T-helper 1 cell treated with Interleukin-12 subunit alpha and Interleukin-12 subunit beta and Interleukin-4 antibody, amounts not matched to agents 30 μg/mL and 1 μg/mL, for 36 hours (primary cell): ENCODE data around the gene PTPN11.
"Not testable (repeated sequence)": the region's sequence is repeated elsewhere in the genome, so short reads cannot be mapped to it uniquely, and the experiment has no call there.

Source experiments
- H3K27ac Mint-ChIP-seq: one replicate; pipeline ENCODE4 v1.8.0; 2021; ENCODE audit warnings: mild to moderate bottlenecking, mixed read lengths
- H3K27me3 Mint-ChIP-seq: one replicate; pipeline ENCODE4 v1.8.0; 2021; ENCODE audit warnings: low read depth, mixed read lengths
- H3K36me3 Mint-ChIP-seq: one replicate; pipeline ENCODE4 v1.8.0; 2021; ENCODE audit warnings: low read depth, mixed read lengths
- H3K4me1 Mint-ChIP-seq: one replicate; pipeline ENCODE4 v1.8.0; 2021; ENCODE audit warnings: low read depth, mixed read lengths
- H3K4me3 Mint-ChIP-seq: one replicate; pipeline ENCODE4 v1.8.0; 2021; ENCODE audit warnings: mild to moderate bottlenecking, moderate library complexity, mixed read lengths
- H3K9me3 Mint-ChIP-seq: one replicate; pipeline ENCODE4 v1.8.0; 2021; ENCODE audit warnings: mixed read lengths

PTPN11 gene

GRCh38 chr12:112418608-112419296 lies at the start of gene PTPN11:
TSS of gene PTPN11 (plus strand) at chr12:112418947. CDS start at chr12:112419112, 165 bp downstream.
- H3K27ac Mint-ChIP-seq: peak within 1 kb of the TSS; percentile 96
- H3K4me1 Mint-ChIP-seq: peaks cover 26% of the 10 kb centered on the region
- no peaks in the 10 kb centered on the region for H3K9me3 Mint-ChIP-seq

GRCh38 chr12:112370199-112370598 lies 48.5 kb upstream of the PTPN11 start:
- Mint-ChIP-seq H3K4me3 (no peak overlapping the region), H3K27me3 (no peaks in the 10 kb centered on the region), H3K4me1 (peaks cover 10% of the 10 kb centered on the region), H3K36me3 (peaks cover 3% of the 10 kb centered on the region), H3K9me3 (no peaks in the 10 kb centered on the region), H3K27ac (no peak overlapping the region)

More at GRCh38 chr12:112418608-112419296, at the start of gene PTPN11:
- peak within 1 kb of the TSS; percentile 90 for H3K4me3 Mint-ChIP-seq
- H3K27me3 Mint-ChIP-seq: no peaks in the 10 kb centered on the region
- peaks cover 6% of the 10 kb centered on the region for H3K36me3 Mint-ChIP-seq

- H3K4me1 Mint-ChIP-seq: peaks cover 10% of the 10 kb centered on the region
- peaks cover 3% of the 10 kb centered on the region for H3K36me3 Mint-ChIP-seq
- H3K27ac Mint-ChIP-seq: no peak overlapping the region
- H3K9me3 Mint-ChIP-seq: no peaks in the 10 kb centered on the region
- no peak overlapping the region for H3K4me3 Mint-ChIP-seq
- no peaks in the 10 kb centered on the region for H3K27me3 Mint-ChIP-seq
Observed at GRCh38 chr12:112370868-112371510, 47.8 kb upstream of the PTPN11 start.

GRCh38 chr12:112374166-112374740 lies 44.5 kb upstream of the PTPN11 start:
- peaks cover 5% of the 10 kb centered on the region for H3K36me3 Mint-ChIP-seq
- no peaks in the 10 kb centered on the region for H3K9me3 Mint-ChIP-seq
- H3K27me3 Mint-ChIP-seq: no peaks in the 10 kb centered on the region
- no peak overlapping the region for H3K27ac Mint-ChIP-seq
- H3K4me3 Mint-ChIP-seq: no peak overlapping the region
- H3K4me1 Mint-ChIP-seq: peaks cover 12% of the 10 kb centered on the region

- H3K4me3 Mint-ChIP-seq: no peak overlapping the region
- no peaks in the 10 kb centered on the region for H3K9me3 Mint-ChIP-seq
- H3K4me1 Mint-ChIP-seq: peaks cover 13% of the 10 kb centered on the region
- H3K36me3 Mint-ChIP-seq: peaks cover 3% of the 10 kb centered on the region
- no peak overlapping the region for H3K27ac Mint-ChIP-seq
- no peaks in the 10 kb centered on the region for H3K27me3 Mint-ChIP-seq
Observed at GRCh38 chr12:112375105-112375504, 43.6 kb upstream of the PTPN11 start.

- Mint-ChIP-seq H3K4me1 (peaks cover 20% of the 10 kb centered on the region), H3K27me3 (no peaks in the 10 kb centered on the region), H3K36me3 (peaks cover 3% of the 10 kb centered on the region), H3K9me3 (no peaks in the 10 kb centered on the region), H3K4me3 (peak overlapping the region; percentile 93), H3K27ac (peak overlapping the region; percentile 81)
Observed at GRCh38 chr12:112380663-112381405, 37.9 kb upstream of the PTPN11 start.

- Mint-ChIP-seq H3K27me3 (no peaks in the 10 kb centered on the region), H3K9me3 (no peaks in the 10 kb centered on the region), H3K27ac (peak overlapping the region; percentile 81), H3K4me3 (peak overlapping the region; percentile 93), H3K4me1 (peaks cover 22% of the 10 kb centered on the region), H3K36me3 (peaks cover 3% of the 10 kb centered on the region)
Observed at GRCh38 chr12:112381406-112381882, 37.3 kb upstream of the PTPN11 start.

GRCh38 chr12:112381883-112382796 lies 36.6 kb upstream of the PTPN11 start, which contains the start of gene HECTD4:
TSS of gene HECTD4 (minus strand) at chr12:112382431. CDS start at chr12:112382128, 303 bp downstream.
- Mint-ChIP-seq H3K27me3 (no peaks in the 10 kb centered on the region), H3K36me3 (peaks cover 3% of the 10 kb centered on the region), H3K9me3 (no peaks in the 10 kb centered on the region), H3K4me3 (peak within 1 kb of the TSS; percentile 95), H3K27ac (peak within 1 kb of the TSS; percentile 89), H3K4me1 (peaks cover 21% of the 10 kb centered on the region)

- no peaks in the 10 kb centered on the region for H3K27me3 Mint-ChIP-seq
- peak overlapping the region; percentile 95 for H3K4me3 Mint-ChIP-seq
- H3K9me3 Mint-ChIP-seq: no peaks in the 10 kb centered on the region
- peaks cover 25% of the 10 kb centered on the region for H3K4me1 Mint-ChIP-seq
- peaks cover 3% of the 10 kb centered on the region for H3K36me3 Mint-ChIP-seq
- H3K27ac Mint-ChIP-seq: peak overlapping the region; percentile 89
Observed at GRCh38 chr12:112382866-112383265, 35.9 kb upstream of the PTPN11 start.

- no peak overlapping the region for H3K27ac Mint-ChIP-seq
- no peak overlapping the region for H3K4me3 Mint-ChIP-seq
- H3K4me1 Mint-ChIP-seq: peaks cover 9% of the 10 kb centered on the region
- H3K36me3 Mint-ChIP-seq: no peaks in the 10 kb centered on the region
- peaks cover 18% of the 10 kb centered on the region for H3K27me3 Mint-ChIP-seq
- H3K9me3 Mint-ChIP-seq: no peaks in the 10 kb centered on the region
Observed at GRCh38 chr12:112386726-112387125, 32.0 kb upstream of the PTPN11 start.

- no peak overlapping the region for H3K27ac Mint-ChIP-seq
- no peaks in the 10 kb centered on the region for H3K9me3 Mint-ChIP-seq
- H3K4me3 Mint-ChIP-seq: no peak overlapping the region
- peaks cover 7% of the 10 kb centered on the region for H3K4me1 Mint-ChIP-seq
- no peaks in the 10 kb centered on the region for H3K36me3 Mint-ChIP-seq
- peaks cover 22% of the 10 kb centered on the region for H3K27me3 Mint-ChIP-seq
Observed at GRCh38 chr12:112389228-112389627, 29.5 kb upstream of the PTPN11 start.

- H3K27me3 Mint-ChIP-seq: peaks cover 24% of the 10 kb centered on the region
- not testable (repeated sequence) for H3K36me3 Mint-ChIP-seq, H3K4me3 Mint-ChIP-seq, H3K9me3 Mint-ChIP-seq, H3K4me1 Mint-ChIP-seq, H3K27ac Mint-ChIP-seq
Observed at GRCh38 chr12:112389922-112390654, 28.7 kb upstream of the PTPN11 start.

GRCh38 chr12:112393328-112393727 lies 25.4 kb upstream of the PTPN11 start:
- Mint-ChIP-seq H3K36me3 (no peaks in the 10 kb centered on the region), H3K4me3 (no peak overlapping the region), H3K4me1 (no peaks in the 10 kb centered on the region), H3K9me3 (no peaks in the 10 kb centered on the region), H3K27me3 (peaks cover 27% of the 10 kb centered on the region), H3K27ac (no peak overlapping the region)
